Spleen (tissue), 11 donors: Measurements from ENCODE around the gene PRDM5. TPM values are rescaled to one million over a fixed set of nuclear protein-coding genes. Genes with fewer than 3 reads are reported as not detected.

Experiments used
- DNase-seq: peaks from one replicate; pipeline ENCODE4 v3.0.0-alpha.2; 2020
- H3K27ac ChIP-seq, 8 donors: fragments of 200-600 bp; sonication (generic) in 7 of 8; 1 replicate in 4 of 8; 2 replicates in 4 of 8; pipeline versions ENCODE4 v1.5.0 to v1.8.0; 2016 to 2021; ENCODE audit warnings: inconsistent platforms in 4 of 8, mild to moderate bottlenecking in 4 of 8, moderate library complexity in 1 of 8
- H3K27me3 ChIP-seq, 7 donors: fragments of 200-600 bp; sonication (generic) in 6 of 7; replicated peaks in 1 of 7; 1 replicate in 4 of 7; 2 replicates in 3 of 7; pipeline versions ENCODE4 v1.5.0 to v1.8.0; 2016 to 2021; ENCODE audit warnings: inconsistent platforms in 3 of 7, mild to moderate bottlenecking in 1 of 7
- H3K36me3 ChIP-seq, 6 donors: fragments of 200-600 bp; sonication (generic) in 5 of 6; 1 replicate in 4 of 6; 2 replicates in 2 of 6; pipeline versions ENCODE4 v1.5.0 to v1.8.0; 2016 to 2021; ENCODE audit warnings: inconsistent platforms in 2 of 6
- H3K4me1 ChIP-seq, 6 donors: fragments of 200-600 bp; sonication (generic) in 5 of 6; 1 replicate in 3 of 6; 2 replicates in 3 of 6; pipeline versions ENCODE4 v1.5.0 to v1.8.0; 2016 to 2021; ENCODE audit warnings: inconsistent platforms in 3 of 6
- H3K4me3 ChIP-seq, 8 donors: fragments of 200-600 bp; sonication (generic) in 7 of 8; 1 replicate in 4 of 8; 2 replicates in 4 of 8; pipeline versions ENCODE4 v1.5.0 to v1.8.0; 2016 to 2021; ENCODE audit warnings: inconsistent platforms in 4 of 8, mild to moderate bottlenecking in 4 of 8, moderate library complexity in 2 of 8
- H3K9me3 ChIP-seq, 8 donors: fragments of 200-600 bp; sonication (generic) in 7 of 8; 1 replicate in 4 of 8; 2 replicates in 4 of 8; pipeline versions ENCODE4 v1.5.0 to v1.8.0; 2016 to 2021; ENCODE audit warnings: inconsistent platforms in 4 of 8
- CTCF ChIP-seq, 11 experiments: fragments of 200-600 bp in 7 of 11; fragments of 450-650 bp in 4 of 11; sonication (generic) in 4 of 11; IDR thresholded peaks in 8 of 11; conservative IDR thresholded peaks in 3 of 11; 1 replicate in 7 of 11; 2 replicates in 4 of 11; pipeline versions ENCODE4 v1.4.0 to v1.8.0; 2016 to 2021; ENCODE audit warnings: antibody characterized with exemption in 11 of 11, inconsistent platforms in 4 of 11, mild to moderate bottlenecking in 1 of 11
- POLR2A ChIP-seq, 3 donors: fragments of 450-650 bp; IDR thresholded peaks; one replicate each; pipeline ENCODE4 v1.5.1; 2017; ENCODE audit warnings: antibody characterized with exemption in 3 of 3, mild to moderate bottlenecking in 1 of 3
- POLR2AphosphoS5 ChIP-seq, 3 donors: sonication (generic); formaldehyde crosslinking; IDR thresholded peaks; one replicate each; pipeline ENCODE4 v1.5.1; 2017; ENCODE audit warnings: antibody characterized with exemption in 3 of 3
- WGBS, 5 donors: extraction: QIAGEN DNeasy Blood & Tissue Kit in 3 of 5; methylation state at CpG; one replicate each; pipeline versions ENCODE4 v1.1.5 to v1.1.7; 2013 to 2018; 5-methylcytosine and 5-hydroxymethylcytosine counted together
- intact Hi-C: fragments of 100-400 bp; cut with DNase I; formaldehyde crosslinking; loops from one replicate; pipeline ENCODE4 v1.15.0; 2023; ENCODE audit warnings: low total_unique reads
- polyA plus RNA-seq, 3 donors: library from polyadenylated mRNA; stranded (reverse); fragments of 200-250 nt; gene quantifications; one replicate each; pipeline ENCODE4 v1.2.1, GENCODE V29; 2013
- total RNA-seq, 7 donors: library from RNA; depleted of rRNA in 3 of 7; stranded (reverse); fragments of >200 nt in 3 of 7; fragmentation: NEBNext Ultra II Directional in 4 of 7; extraction: Animal tissue kit (Norgen Biotek cat#: 25700) in 4 of 7; gene quantifications; one replicate each; pipeline versions ENCODE4 v1.1.0 to v1.2.1, GENCODE V29; 2016 to 2021
- donor health status: healthy with polysubstance abuse.
- donor health status: DM: no; HTN: no; CAD: no; lungs with moderate emphysema.
- donor health status: DM: no; HTN: no; CAD: no.
- donor health status: Bipolar disorder and iron deficiency.
- donor health status: healthy.
- donor health status: DM: no; HTN: no; CAD: no.
- donor health status: DM: yes; HTN: yes; CAD: no.

Gene PRDM5
- total and polyA plus RNA-seq, 10 donors, result 0.50 to 14.5 (median 7.6) TPM

GRCh38 chr4:120850018-120850599 lies 72.4 kb downstream of the PRDM5 start:
- Histone ChIP-seq H3K36me3 (no peaks in the 10 kb centered on the region), H3K9me3 (no peaks in the 10 kb centered on the region), H3K27ac (no peak overlapping the region), H3K27me3 (no peaks in the 10 kb centered on the region), H3K4me3 (no peak overlapping the region), H3K4me1 (no peaks in the 10 kb centered on the region)
- no peak for DNase-seq
- TF ChIP-seq POLR2A (IDR thresholded peaks at IDR 0.05), result no peak
- no peak for TF ChIP-seq CTCF (IDR thresholded peaks at IDR 0.05 in 8 of 11, conservative IDR thresholded peaks at IDR 0.05 in 3 of 11)
- no peak for TF ChIP-seq POLR2AphosphoS5 (IDR thresholded peaks at IDR 0.05)
- WGBS, 5 donors, result 77 to 87% (median 84%) methylated on average over 3 of the region's 3 CpGs
- intact Hi-C loops, result no loop called here

- Histone ChIP-seq H3K4me3 (no peak overlapping the region), H3K36me3 (no peaks in the 10 kb centered on the region), H3K27me3 (no peaks in the 10 kb centered on the region), H3K4me1 (no peaks in the 10 kb centered on the region), H3K27ac (no peak overlapping the region), H3K9me3 (no peaks in the 10 kb centered on the region)
- WGBS, 5 donors, result 67 to 79% (median 71%) methylated on average over 2 of the region's 2 CpGs
- intact Hi-C loops, result no loop called here
- no peak for DNase-seq
- TF ChIP-seq POLR2A (IDR thresholded peaks at IDR 0.05) (no peak), CTCF (IDR thresholded peaks at IDR 0.05 in 8 of 11, conservative IDR thresholded peaks at IDR 0.05 in 3 of 11) (no peak), POLR2AphosphoS5 (IDR thresholded peaks at IDR 0.05) (no peak)
Observed at GRCh38 chr4:120847019-120847582, 75.4 kb downstream of the PRDM5 start.

- TF ChIP-seq POLR2AphosphoS5 (IDR thresholded peaks at IDR 0.05) (no peak), POLR2A (IDR thresholded peaks at IDR 0.05) (no peak), CTCF (IDR thresholded peaks at IDR 0.05 in 8 of 11, conservative IDR thresholded peaks at IDR 0.05 in 3 of 11) (no peak)
- Histone ChIP-seq H3K4me1 (no peaks in the 10 kb centered on the region), H3K9me3 (no peaks in the 10 kb centered on the region), H3K36me3 (no peaks in the 10 kb centered on the region), H3K27ac (no peak overlapping the region), H3K4me3 (no peak overlapping the region), H3K27me3 (no peaks in the 10 kb centered on the region)
- WGBS, 5 donors, result 63 to 74% (median 70%) methylated on average over 2 of the region's 2 CpGs
- intact Hi-C loops, result no loop called here
- no peak for DNase-seq
Observed at GRCh38 chr4:120844528-120844921, 78.0 kb downstream of the PRDM5 start.

GRCh38 chr4:120843849-120844527 lies 78.5 kb downstream of the PRDM5 start:
- Histone ChIP-seq H3K4me1 (no peaks in the 10 kb centered on the region), H3K27me3 (no peaks in the 10 kb centered on the region), H3K36me3 (no peaks in the 10 kb centered on the region), H3K9me3 (no peaks in the 10 kb centered on the region), H3K4me3 (no peak overlapping the region), H3K27ac (no peak overlapping the region)
- WGBS, 5 donors, result 90 to 97% (median 96%) methylated on average over 7 of the region's 7 CpGs
- intact Hi-C loops, result no loop called here
- no peak for TF ChIP-seq POLR2AphosphoS5 (IDR thresholded peaks at IDR 0.05)
- TF ChIP-seq POLR2A (IDR thresholded peaks at IDR 0.05), result no peak
- TF ChIP-seq CTCF (IDR thresholded peaks at IDR 0.05 in 8 of 11, conservative IDR thresholded peaks at IDR 0.05 in 3 of 11), result no peak
- DNase-seq, result no peak
